HG03045 (cell line): Measurements from ENCODE around the gene INPP5J.

ENCODE experiments used
- ATAC-seq: cut with Tn5 transposase; IDR thresholded peaks from one replicate; pipeline ENCODE4 v1.9.1; 2021; ENCODE audit warnings: mild to moderate bottlenecking, moderate library complexity; ENCODE audit not compliant: unreplicated experiment

The INPP5J gene

DNA sequence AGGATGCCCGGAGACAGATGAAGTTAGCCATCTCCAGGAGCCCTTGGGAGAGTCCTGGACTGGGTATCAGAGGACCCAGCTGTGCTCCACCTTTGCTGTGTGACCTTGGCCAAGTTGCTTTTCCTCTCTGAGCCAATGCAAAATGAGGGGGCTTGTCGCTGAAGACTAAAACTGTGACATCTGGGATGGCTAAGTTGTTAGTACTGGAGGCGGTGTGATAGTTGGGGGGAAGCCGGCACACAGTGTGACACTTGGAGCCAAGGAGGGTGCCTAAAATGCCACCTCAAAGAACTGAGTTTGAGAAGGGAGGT lies 481 bp downstream of the INPP5J start:
- ATAC-seq, result no peak

DNA sequence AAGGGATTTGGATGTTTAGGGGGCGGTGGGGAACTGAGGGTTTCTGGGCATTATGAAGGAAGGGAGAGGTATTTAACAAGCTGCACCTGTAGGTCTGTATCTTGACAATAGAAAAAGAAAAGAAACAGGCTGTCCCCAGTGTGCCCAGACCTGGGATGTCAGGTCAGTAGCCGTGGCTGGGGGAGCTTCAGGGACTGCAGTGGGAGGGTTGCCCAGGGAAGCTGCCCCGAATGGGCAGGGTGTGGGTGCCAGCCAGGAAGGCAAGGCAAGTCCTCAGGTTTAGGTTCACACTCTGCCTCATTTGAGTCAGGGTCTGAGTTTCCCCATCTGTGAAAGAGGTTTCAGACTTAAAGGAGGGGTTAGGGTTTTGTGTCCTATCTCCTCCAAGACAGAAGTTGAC lies 1.5 kb downstream of the INPP5J start:
- no peak for ATAC-seq

DNA sequence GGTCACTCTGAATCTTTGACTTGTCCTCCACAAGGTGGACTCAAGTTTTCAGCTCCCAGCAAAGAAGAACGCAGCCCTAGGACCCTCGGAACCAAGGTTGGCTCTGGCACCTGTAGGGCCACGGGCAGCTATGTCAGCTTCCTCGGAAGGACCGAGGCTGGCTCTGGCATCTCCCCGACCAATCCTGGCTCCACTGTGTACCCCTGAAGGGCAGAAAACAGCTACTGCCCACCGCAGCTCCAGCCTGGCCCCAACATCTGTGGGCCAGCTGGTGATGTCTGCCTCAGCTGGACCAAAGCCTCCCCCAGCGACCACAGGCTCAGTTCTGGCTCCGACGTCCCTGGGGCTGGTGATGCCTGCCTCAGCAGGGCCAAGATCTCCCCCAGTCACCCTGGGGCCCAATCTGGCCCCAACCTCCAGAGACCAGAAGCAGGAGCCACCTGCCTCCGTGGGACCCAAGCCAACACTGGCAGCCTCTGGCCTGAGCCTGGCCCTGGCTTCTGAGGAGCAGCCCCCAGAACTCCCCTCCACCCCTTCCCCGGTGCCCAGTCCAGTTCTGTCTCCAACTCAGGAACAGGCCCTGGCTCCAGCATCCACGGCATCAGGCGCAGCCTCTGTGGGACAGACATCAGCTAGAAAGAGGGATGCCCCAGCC lies 2.2 kb downstream of the INPP5J start:
- ATAC-seq, result no peak

DNA sequence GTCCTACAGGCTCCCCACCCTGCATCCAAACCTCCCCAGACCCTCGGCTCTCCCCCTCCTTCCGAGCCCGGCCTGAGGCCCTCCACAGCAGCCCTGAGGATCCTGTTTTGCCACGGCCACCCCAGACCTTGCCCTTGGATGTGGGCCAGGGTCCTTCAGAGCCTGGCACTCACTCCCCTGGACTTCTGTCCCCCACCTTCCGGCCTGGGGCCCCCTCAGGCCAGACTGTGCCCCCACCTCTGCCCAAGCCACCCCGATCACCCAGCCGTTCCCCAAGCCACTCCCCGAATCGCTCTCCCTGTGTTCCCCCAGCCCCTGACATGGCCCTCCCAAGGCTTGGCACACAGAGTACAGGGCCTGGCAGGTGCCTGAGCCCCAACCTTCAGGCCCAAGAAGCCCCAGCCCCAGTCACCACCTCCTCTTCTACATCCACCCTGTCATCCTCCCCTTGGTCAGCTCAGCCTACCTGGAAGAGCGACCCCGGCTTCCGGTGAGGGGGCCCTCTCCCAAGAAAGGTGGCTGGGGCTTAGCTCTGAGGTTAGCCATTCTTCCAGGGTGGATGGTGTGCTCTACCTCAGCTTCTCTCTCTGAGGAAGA lies 2.9 kb downstream of the INPP5J start:
- ATAC-seq, result no peak

DNA sequence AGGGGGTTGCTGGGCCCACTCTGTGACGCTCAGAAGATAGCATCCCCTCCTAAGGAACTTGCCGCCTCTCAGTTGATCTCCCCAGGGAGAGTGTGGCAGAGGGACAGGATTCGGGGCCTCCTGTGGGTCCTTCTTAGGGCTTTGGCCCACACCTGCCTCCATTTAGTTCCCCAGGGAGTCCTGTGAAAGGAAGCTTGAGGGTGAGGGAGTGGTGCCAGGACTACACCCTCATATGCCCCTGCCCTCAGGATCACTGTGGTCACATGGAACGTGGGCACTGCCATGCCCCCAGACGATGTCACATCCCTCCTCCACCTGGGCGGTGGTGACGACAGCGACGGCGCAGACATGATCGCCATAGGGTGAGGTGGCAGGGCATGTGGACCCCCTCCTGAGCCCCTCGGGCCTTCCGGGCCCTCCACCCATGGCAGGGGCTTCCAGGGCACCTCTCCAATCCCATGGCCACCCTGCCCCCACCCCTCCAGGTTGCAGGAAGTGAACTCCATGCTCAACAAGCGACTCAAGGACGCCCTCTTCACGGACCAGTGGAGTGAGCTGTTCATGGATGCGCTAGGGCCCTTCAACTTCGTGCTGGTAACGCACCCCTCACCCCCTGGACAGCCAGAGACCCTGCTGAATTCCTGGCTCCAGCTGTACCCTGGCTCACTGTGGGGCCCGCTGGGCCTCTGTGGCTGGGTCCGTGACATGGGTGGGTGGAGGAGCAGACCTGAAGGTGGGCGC lies 3.5 kb downstream of the INPP5J start:
- ATAC-seq, result no peak

DNA sequence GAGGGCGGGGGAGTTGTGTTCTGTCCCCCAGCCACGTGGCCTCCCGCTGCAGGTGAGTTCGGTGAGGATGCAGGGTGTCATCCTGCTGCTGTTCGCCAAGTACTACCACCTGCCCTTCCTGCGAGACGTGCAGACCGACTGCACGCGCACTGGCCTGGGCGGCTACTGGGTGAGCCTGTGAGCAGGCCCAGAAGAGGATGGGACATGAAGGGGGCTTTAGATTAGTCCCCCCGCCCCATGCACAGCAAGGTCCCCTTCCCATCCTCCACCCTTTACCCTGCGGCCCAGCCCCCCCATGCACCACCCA lies 4.1 kb downstream of the INPP5J start:
- ATAC-seq, result no peak

DNA sequence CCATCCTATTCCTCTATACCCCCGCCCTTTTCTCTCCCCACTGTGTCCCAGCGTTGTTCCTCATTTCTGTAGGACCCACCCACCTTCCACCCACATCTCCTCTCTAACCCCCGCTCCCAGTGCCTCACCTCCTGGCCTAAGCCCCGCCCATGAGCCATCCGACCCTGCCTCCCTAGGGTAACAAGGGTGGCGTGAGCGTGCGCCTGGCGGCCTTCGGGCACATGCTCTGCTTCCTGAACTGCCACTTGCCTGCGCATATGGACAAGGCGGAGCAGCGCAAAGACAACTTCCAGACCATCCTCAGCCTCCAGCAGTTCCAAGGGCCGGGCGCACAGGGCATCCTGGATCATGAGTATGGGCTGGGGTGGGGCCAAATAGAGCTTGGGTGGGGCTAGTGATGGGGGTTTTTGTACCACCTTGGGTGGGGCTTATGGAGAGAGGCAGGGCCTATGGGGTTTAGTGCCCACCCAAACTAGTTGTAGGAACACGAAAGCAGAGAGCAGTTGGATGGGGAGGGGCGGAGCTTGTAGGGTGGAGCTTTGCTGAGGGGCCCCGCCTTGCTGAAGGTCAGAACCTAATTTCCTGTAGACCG lies 4.5 kb downstream of the INPP5J start:
- ATAC-seq, result no peak

- ATAC-seq, result no peak
Measured at GRCh38 chr22:31128156-31128555, 5.4 kb downstream of the INPP5J start.

DNA sequence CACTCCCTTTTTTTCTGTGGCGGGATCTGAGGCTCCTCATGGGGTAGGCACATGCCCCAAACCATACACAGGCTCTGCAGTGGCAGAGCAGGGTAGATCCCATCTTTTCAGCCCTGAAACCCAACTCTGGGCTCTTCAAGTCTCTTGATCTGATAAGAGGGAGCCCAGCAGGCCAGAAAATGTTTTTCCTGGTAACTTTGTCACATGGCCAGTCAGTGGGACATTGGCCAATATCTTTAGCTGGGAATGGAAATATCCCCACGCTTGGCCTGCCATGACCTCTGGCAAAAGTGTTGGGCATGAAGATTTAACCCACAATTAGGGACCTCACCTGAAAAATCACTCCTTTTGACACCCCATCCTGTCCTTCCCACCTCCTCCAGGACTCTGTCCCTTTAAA lies 8.1 kb downstream of the INPP5J start:
- ATAC-seq, result no peak

- no peak for ATAC-seq
Measured at GRCh38 chr22:31133911-31134310, 11.1 kb downstream of the INPP5J start.

- ATAC-seq, result no peak
Measured at GRCh38 chr22:31134688-31135087, 11.9 kb downstream of the INPP5J start.

DNA sequence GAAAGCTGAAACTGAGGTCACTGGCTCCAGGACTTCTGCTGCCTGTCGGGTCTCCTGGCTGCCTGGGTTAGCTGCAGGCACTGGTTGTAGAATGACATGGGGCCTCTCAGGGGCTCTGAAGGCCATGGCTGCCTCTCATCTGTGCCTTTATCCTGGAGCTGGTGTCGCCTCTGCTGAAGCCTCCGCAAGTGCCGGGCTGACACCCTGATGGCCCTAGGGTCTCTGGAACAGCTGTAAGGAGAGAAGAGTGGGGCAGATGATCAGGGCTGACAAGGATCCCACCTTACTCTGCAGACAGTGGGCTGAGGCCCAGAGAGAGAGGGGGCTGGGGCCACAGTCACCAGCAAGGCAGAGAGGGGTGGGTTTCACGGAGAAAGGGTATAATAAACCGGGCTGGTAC lies 12.9 kb downstream of the INPP5J start:
- ATAC-seq, result no peak

DNA sequence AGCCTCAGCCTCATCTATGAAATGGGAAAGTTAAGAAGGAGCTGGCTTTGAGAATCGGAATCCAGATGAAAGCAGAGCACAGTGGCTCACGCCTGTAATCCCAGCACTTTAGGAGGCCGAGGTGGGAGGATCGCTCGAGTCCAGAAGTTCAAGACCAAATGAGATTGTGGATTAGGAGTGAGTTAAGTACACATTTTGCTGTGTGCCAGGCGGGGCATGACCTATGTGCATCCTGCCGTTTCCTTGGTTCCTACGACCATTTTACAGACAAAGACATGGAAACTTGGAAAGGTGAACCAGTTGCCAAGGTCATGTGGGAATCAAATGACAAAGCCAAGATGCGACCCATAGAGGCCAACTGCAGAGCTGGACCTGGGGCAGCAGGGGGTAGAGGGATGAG lies 13.4 kb downstream of the INPP5J start:
- no peak for ATAC-seq

DNA sequence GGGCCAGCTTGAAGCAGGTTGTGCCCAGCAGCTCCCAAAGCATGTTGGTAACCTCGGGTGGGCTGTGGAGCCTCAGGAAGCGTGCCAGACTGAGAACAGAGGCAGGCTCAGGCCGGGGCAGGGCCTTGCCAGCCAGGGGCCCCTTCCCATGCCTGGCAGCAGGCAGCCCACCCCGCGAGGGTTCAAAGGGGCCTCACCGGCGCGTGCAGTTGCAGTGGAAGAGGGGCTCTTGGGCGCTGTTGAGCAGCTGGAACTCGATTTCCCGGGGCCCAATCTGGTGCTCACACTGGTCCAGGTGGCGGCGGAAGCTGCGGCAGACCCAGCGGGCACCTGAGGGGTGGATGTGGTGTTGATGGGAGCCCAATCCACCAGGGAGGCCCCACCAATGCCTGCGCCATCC lies 13.9 kb downstream of the INPP5J start:
- ATAC-seq, result no peak

- ATAC-seq, result no peak
Measured at GRCh38 chr22:31137721-31138120, 15.0 kb downstream of the INPP5J start.

- no peak for ATAC-seq
Measured at GRCh38 chr22:31138126-31138525, 15.4 kb downstream of the INPP5J start.

DNA sequence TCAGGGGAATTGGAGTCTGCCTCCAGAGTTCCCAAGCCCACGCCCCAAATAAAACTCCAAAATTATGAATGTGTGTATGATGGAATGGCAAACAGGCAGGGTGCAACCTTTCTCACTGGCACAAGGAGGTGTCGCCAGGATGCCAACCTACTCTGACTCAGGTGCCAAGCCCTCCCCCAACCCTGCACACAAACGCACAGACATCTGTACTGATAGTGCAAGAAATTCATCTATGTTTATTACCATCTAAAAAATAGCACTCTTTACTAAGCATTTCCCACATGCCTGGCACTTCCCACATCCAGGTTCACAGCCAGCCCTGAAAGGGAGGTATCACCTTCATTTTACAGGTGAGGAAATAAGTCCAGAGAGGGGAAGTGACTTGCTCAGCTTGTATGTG lies 16.3 kb downstream of the INPP5J start:
- ATAC-seq, result no peak

GRCh38 chr22:31139866-31140716 lies 17.3 kb downstream of the INPP5J start, which contains the start of gene PLA2G3:
PLA2G3 (minus strand) TSS chr22:31140508; CDS start chr22:31140354, 154 bp downstream.
- ATAC-seq, result no peak

DNA sequence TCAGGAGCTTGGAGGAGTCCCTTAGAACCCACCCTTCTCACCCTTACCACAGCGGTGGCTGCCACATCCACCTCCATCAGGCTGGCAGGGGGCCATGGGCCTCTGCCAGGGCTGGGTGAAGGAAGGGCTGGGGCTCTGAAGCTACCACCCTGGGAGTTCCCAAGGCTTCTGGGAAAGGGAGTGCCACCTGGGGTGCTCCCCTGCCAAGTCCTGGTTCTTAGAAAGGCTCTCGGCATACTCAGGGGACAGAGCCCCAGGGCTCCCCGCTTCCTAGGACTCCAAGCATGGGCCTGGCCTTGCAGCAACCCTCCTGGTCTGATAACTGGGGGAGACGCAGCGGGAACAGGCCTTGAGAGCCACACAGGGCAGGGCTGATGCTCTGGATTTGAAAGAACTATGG lies 18.0 kb downstream of the INPP5J start:
- ATAC-seq, result no peak

GRCh38 chr22:31141551-31141950 lies 18.8 kb downstream of the INPP5J start:
- no peak for ATAC-seq

GRCh38 chr22:31142285-31142684 lies 19.5 kb downstream of the INPP5J start:
- no peak for ATAC-seq
